ACHN (cell line): ENCODE measurements around the gene STK32B.

ENCODE experiments used
- DNase-seq: peaks from one replicate; pipeline ENCODE4 v3.0.0-alpha.2; 2015
- in situ Hi-C: cut with HindIII; loops from 2 replicates; pipeline ENCODE4 v1.10.0; 2017; ENCODE audit warnings: low sequenced_read_pairs, low pct_ligation_motif_present, low pct_unique_long_range_greater_than_20kb

Gene STK32B

GRCh38 chr4:5110901-5111300, 59.6 kb downstream of the STK32B start:
- in situ Hi-C loops, result no loop called here
- no peak for DNase-seq

- no peak for DNase-seq
- in situ Hi-C loops, result no loop called here
These were observed 61.2 kb downstream of the STK32B start for GRCh38 chr4:5112333-5113095.

- in situ Hi-C loops, result no loop called here
- no peak for DNase-seq
These were observed 63.7 kb downstream of the STK32B start for GRCh38 chr4:5114950-5115349.

DNA sequence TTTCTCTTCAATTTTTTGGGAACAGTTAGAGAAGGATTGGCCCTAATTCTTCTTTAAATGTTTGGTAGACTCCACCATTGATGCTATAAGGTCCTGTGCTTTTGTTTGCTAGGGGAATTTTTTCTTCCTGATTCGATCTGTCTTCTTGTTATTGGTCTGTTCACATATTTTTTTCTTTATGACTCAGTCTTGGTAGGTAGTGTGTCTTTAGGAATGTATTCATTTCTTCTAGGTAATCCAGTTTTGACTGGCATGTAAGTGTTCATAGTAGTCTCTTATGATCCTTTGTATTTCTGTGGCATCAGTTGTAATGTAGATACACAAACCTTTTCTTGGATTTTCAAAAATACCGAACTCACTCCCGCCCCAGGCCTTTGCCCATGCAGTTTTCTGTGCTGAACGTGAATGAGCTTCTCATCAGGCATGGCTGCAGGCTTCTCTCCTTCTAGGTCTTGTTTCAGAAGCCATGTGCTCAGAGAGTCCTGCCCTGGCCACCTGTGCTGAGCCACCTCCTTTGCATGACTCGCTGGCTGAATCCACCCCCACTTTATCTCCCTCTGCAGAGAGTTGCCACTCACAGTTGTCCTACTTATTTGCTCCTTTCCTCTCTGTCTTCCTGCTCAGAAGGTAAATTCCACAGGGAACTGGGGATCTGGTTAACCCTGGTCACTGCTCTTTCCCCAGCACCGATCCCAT, 67.0 kb downstream of the STK32B start:
- in situ Hi-C loops, result no loop called here
- DNase-seq, result no peak

DNA sequence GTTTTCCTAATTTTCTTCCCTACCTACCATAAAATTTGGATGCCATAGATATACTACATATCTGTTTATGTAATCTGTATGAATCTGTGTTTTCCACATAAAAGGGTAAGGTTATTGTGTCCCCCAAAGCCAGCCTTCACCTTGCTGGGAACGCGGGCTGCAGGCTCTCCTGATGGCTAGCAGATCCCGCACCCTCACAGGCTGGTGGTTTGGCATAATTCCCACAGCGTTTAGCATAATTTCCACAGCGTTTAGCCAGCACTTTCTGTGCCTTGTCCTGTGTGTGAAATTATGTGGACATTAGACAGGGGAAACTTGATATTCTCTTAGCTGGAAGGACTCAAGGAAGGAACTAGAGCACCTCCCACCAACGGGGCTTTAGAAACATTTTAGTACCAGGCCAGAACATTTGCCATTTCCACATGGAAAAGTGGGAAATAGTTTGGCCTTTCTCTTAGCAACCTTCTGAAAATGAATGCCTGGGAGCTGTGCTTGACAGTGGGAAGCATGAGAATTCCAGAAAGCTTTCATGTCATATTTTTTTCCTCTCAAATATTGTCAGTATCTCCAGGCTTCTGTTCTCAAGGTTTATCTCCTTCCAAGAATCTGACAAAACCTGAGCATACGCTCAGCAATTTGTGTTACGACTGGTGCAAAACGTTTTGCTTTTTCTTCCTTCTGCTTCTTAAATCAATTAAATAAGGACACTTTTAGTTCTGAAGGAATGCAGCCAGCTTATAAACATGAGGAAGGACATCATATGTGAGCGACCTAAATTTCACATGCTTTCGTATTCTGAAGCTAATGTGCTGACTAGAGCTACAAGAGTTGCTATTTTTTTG, 67.9 kb downstream of the STK32B start:
- in situ Hi-C loops, result no loop called here
- DNase-seq, result no peak

DNA sequence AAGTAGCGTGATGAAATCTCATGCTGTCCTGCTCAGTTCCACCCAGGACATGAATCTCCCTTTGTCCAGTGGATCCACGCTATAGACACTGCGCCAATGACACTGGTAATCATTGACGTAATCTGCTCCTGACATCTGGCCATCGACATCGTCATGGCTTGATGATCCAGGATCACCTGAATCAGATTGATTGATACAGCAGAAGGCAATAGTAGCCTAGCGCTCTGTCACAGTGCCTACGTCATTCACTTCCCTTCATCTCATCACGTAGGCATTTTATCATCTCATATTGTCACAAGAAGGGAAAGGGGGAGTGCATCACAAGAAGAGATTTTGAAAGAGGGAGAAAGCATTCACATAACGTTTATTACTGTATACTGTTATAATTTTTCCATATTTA, 68.8 kb downstream of the STK32B start:
- in situ Hi-C loops, result no loop called here
- DNase-seq, result no peak

- in situ Hi-C loops, result no loop called here
- DNase-seq, result no peak
These were observed 69.2 kb downstream of the STK32B start for GRCh38 chr4:5120468-5120867.

DNA sequence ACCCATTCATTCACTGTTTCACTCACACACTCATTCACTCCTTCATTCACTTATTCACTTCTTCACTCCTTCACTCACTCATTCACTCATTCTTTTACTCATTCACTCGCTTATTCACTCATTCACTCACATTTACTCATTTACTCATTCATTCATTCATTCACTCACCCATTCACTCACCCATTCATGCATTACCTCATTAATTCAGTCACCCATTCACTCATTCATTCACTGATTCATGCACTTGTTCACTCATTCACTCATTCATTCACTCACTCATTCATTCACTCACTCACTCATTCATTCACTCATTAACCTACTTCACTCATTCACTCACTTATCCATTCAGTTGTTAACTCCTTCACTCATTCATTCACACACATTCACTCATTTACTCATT, 70.8 kb downstream of the STK32B start:
- in situ Hi-C loops, result no loop called here
- DNase-seq, result no peak

DNA sequence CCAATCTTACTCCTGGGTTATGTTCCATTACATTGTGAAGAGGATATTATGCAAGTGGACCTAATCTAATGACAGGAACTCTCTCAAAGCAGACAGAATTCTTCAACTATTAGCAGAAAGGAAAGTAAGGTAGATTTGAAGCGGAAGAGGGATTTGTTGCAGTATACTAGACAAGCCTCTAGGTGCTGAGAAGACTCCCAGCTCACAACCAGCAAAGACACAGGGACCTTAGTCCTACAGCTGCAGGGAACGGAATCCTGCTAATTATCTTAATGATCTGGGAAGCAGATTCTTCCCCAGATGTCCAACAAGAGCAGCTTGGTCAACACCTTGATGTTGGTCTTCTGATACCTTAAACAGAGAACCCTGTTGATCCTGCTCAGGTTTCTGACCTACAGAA, 73.6 kb downstream of the STK32B start:
- DNase-seq, result no peak
- in situ Hi-C loops, result no loop called here

- no peak for DNase-seq
- in situ Hi-C loops, result no loop called here
These were observed 74.0 kb downstream of the STK32B start for GRCh38 chr4:5125321-5125720.

DNA sequence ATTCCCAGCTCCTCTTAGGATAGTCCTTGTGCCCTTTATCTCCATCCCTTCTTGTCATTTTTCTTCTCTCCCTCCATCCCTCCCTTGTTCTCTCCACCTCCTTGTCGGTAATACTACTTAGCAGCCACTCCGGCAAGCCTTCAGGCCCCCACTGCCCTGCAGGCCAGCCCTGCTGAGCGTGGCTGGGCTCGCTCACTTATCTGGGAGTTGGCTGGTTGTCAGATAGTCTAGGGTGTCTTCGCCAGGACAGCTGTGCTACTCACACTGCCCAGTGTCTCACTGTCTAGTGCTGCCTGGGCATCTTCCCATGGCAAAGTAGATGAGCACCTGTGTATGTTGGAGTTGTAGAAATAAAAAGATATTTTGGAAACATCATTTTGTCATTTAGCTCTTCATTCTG, 75.0 kb downstream of the STK32B start:
- DNase-seq, result no peak
- in situ Hi-C loops, result no loop called here

- in situ Hi-C loops, result no loop called here
- DNase-seq, result no peak
These were observed 75.6 kb downstream of the STK32B start for GRCh38 chr4:5126857-5127256.

DNA sequence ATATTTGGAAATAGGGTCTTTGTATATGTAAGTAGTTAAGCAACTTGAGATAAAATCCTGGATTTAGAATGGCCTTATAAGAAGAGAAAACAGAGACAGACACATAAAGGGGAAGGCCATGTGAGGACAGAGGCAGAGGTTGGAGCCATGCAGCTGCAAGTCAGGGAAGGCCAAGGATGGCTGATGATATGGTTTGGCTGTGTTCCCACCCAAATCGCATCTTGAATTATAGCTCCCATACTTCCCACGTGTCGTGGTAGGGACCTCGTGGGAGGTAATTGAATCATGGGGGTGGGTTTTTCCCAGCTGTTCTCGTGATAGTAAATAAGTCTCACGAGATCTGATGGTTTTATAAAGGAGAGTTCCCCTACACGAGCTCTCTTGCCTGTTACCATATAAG, 76.3 kb downstream of the STK32B start:
- DNase-seq, result no peak
- in situ Hi-C loops, result no loop called here

- in situ Hi-C loops, result no loop called here
- no peak for DNase-seq
These were observed 77.3 kb downstream of the STK32B start for GRCh38 chr4:5128569-5128968.

DNA sequence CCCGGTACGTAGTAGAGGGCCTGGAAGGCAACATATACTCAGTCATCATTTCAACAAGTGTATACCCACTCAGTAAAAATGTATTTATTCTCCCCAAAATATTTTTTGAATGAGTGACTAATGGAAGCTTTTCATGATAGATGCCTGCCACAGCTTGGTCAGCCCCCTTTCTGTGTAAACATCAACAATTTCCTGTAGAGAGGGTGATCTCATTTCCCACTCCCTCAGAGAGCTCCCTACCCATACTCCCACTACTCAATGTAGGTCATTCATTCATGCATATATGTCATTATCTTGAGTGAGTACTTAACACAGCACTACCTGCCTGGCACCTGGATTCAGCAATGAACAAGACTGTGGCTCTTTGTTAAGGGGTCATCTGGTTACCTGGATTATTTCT, 81.9 kb downstream of the STK32B start:
- no peak for DNase-seq
- in situ Hi-C loops, result no loop called here

- in situ Hi-C loops, result no loop called here
- DNase-seq, result no peak
These were observed 82.8 kb downstream of the STK32B start for GRCh38 chr4:5133933-5134594.

DNA sequence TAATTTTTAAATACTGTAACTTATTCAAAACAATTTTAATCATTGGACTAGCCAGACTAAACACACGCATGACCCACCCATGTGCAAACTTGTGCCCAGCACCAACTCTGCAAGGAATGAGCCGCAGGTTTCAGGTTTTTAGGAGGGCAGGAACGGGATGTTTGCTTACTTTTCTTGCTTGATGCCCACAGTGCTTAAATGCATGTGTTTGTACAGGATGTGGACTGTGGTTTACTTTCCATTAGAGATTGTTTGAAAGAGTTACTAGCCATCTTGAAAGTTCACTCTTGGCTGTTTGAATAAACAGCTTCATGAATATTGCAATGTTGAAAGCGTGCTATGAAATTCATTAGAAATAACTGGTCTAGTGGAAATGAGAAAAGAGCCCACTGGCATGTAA, 83.3 kb downstream of the STK32B start:
- in situ Hi-C loops, result no loop called here
- DNase-seq, result no peak

GRCh38 chr4:5137226-5137625, 85.9 kb downstream of the STK32B start:
- DNase-seq, result no peak
- in situ Hi-C loops, result no loop called here

GRCh38 chr4:5137927-5138326, 86.6 kb downstream of the STK32B start:
- peak; percentile 89 for DNase-seq
- in situ Hi-C loops, result no loop called here
